Left kidney (tissue), 2 donors: ENCODE data around the gene CCDC18. TPM values are rescaled to one million over a fixed set of nuclear protein-coding genes. Genes with fewer than 3 reads are reported as not detected.
"Not testable (repeated sequence)": the region's sequence is repeated elsewhere in the genome, so short reads cannot be mapped to it uniquely, and the experiment has no call there.

Experiments
- DNase-seq: peaks from one replicate; pipeline ENCODE4 v3.0.0-alpha.2; 2013
- polyA plus RNA-seq: library from polyadenylated mRNA; unstranded; fragments of 120-200 nt; gene quantifications from one replicate; pipeline ENCODE4 v1.2.1, GENCODE V29; 2013; ENCODE audit not compliant: insufficient read length

Gene CCDC18
- polyA plus RNA-seq, 1 donor: 18.8 TPM

- no peak for DNase-seq
Measured at GRCh38 chr1:93223023-93223675, 42.6 kb downstream of the CCDC18 start.

GRCh38 chr1:93235261-93235660 is 54.7 kb downstream of the CCDC18 start:
- DNase-seq: no peak

- no peak for DNase-seq
Measured at GRCh38 chr1:93237021-93237420, 56.5 kb downstream of the CCDC18 start.

- no peak for DNase-seq
Measured at GRCh38 chr1:93238425-93238824, 57.9 kb downstream of the CCDC18 start.

GRCh38 chr1:93239863-93240262 is 59.3 kb downstream of the CCDC18 start:
- no peak for DNase-seq

- DNase-seq: not testable (repeated sequence)
Measured at GRCh38 chr1:93243233-93243632, 62.7 kb downstream of the CCDC18 start.

- no peak for DNase-seq
Measured at GRCh38 chr1:93244298-93245069, 64.0 kb downstream of the CCDC18 start.

- no peak for DNase-seq
Measured at GRCh38 chr1:93251966-93252365, 71.4 kb downstream of the CCDC18 start.

- no peak for DNase-seq
Measured at GRCh38 chr1:93252598-93252997, 72.1 kb downstream of the CCDC18 start.

- DNase-seq: no peak
Measured at GRCh38 chr1:93253516-93253915, 73.0 kb downstream of the CCDC18 start.

GRCh38 chr1:93255222-93256079 is 74.9 kb downstream of the CCDC18 start:
- no peak for DNase-seq

GRCh38 chr1:93256433-93256832 is 75.9 kb downstream of the CCDC18 start:
- no peak for DNase-seq

- DNase-seq: no peak
Measured at GRCh38 chr1:93257889-93258288, 77.4 kb downstream of the CCDC18 start.

- not testable (repeated sequence) for DNase-seq
Measured at GRCh38 chr1:93260726-93261125, 80.2 kb downstream of the CCDC18 start.

- DNase-seq: no peak
Measured at GRCh38 chr1:93262645-93263044, 82.1 kb downstream of the CCDC18 start.

- DNase-seq: not testable (repeated sequence)
Measured at GRCh38 chr1:93268888-93269287, 88.4 kb downstream of the CCDC18 start.

GRCh38 chr1:93275262-93275633 is 94.7 kb downstream of the CCDC18 start:
- DNase-seq: not testable (repeated sequence)

GRCh38 chr1:93275634-93276295 is 95.2 kb downstream of the CCDC18 start:
- peak; percentile 32 for DNase-seq

GRCh38 chr1:93277530-93277929 is 97.0 kb downstream of the CCDC18 start:
- DNase-seq: not testable (repeated sequence)

- DNase-seq: no peak
Measured at GRCh38 chr1:93283496-93283895, 103.0 kb downstream of the CCDC18 start.

GRCh38 chr1:93288558-93288957 is 108.0 kb downstream of the CCDC18 start:
- DNase-seq: no peak

GRCh38 chr1:93296555-93297154 is 116.1 kb downstream of the CCDC18 start:
- DNase-seq: no peak
